Anterior cingulate cortex (tissue), 58 donors: ENCODE data around the gene RHNO1.
A peak's percentile ranks its signal among the peaks of the same experiment; 100 is the strongest.

Source experiments
- DNase-seq, 58 donors: peaks; one replicate each; lab custom pipeline; 2025; lab: John Stamatoyannopoulos, UW

The RHNO1 gene

GRCh38 chr12:2877047-2877952, at the start of gene RHNO1, which contains the start of gene FOXM1:
RHNO1 (plus strand) TSS chr12:2877223; CDS start chr12:2885367, 8,144 bp downstream.
FOXM1 (minus strand) TSS chr12:2877174; CDS start chr12:2874478, 2,696 bp downstream.
- DNase-seq: peak in 57 of 58 donors; percentile 42 to 96 (median 86)

- DNase-seq: no peak
Measured at GRCh38 chr12:2829275-2829674, 47.7 kb upstream of the RHNO1 start.

- no peak for DNase-seq
Measured at GRCh38 chr12:2832550-2833127, 44.4 kb upstream of the RHNO1 start.

GRCh38 chr12:2833327-2833726, 43.7 kb upstream of the RHNO1 start:
- DNase-seq: no peak

GRCh38 chr12:2833810-2834209, 43.2 kb upstream of the RHNO1 start:
- peak in 1 of 58 donors; percentile 2 for DNase-seq

GRCh38 chr12:2834581-2835491, 42.2 kb upstream of the RHNO1 start, which contains the start of gene NRIP2:
NRIP2 (minus strand) TSS chr12:2835035; CDS start chr12:2834983, 52 bp downstream.
- peak in 56 of 58 donors; percentile 6 to 84 (median 57) for DNase-seq

- no peak for DNase-seq
Measured at GRCh38 chr12:2835691-2836403, 41.2 kb upstream of the RHNO1 start.

GRCh38 chr12:2836574-2836973, 40.4 kb upstream of the RHNO1 start:
- no peak for DNase-seq

- DNase-seq: peak in 1 of 58 donors; percentile 65
Measured at GRCh38 chr12:2841056-2841650, 35.9 kb upstream of the RHNO1 start.

- no peak for DNase-seq
Measured at GRCh38 chr12:2842948-2843347, 34.1 kb upstream of the RHNO1 start.

GRCh38 chr12:2844786-2845185, 32.2 kb upstream of the RHNO1 start:
- DNase-seq: no peak

- no peak for DNase-seq
Measured at GRCh38 chr12:2845280-2845679, 31.7 kb upstream of the RHNO1 start.

- no peak for DNase-seq
Measured at GRCh38 chr12:2851931-2852330, 25.1 kb upstream of the RHNO1 start.

GRCh38 chr12:2853626-2854025, 23.4 kb upstream of the RHNO1 start:
- peak in 55 of 58 donors; percentile 5 to 84 (median 56) for DNase-seq

GRCh38 chr12:2854669-2855453, 22.2 kb upstream of the RHNO1 start:
- no peak for DNase-seq

- DNase-seq: no peak
Measured at GRCh38 chr12:2855546-2855945, 21.5 kb upstream of the RHNO1 start.

GRCh38 chr12:2856051-2856450, 21.0 kb upstream of the RHNO1 start:
- DNase-seq: no peak

- no peak for DNase-seq
Measured at GRCh38 chr12:2857021-2857431, 20.0 kb upstream of the RHNO1 start, which contains the start of gene TEX52. TEX52 (minus strand) TSS chr12:2857039; CDS start chr12:2857026, 13 bp downstream.
